Measurements from ENCODE around the gene CHRM5.

- TF ChIP-seq GLIS3 (CRISPR knock-in tag; IDR thresholded peaks at IDR 0.05) (no peak), ZNF565 (CRISPR knock-in tag; conservative IDR thresholded peaks at IDR 0.05; ENCODE audit: low read depth) (no peak), ZC3H10 (CRISPR knock-in tag; IDR thresholded peaks at IDR 0.05) (no peak), ZFP30 (CRISPR knock-in tag; IDR thresholded peaks at IDR 0.05) (no peak), OSR1 (CRISPR knock-in tag; IDR thresholded peaks at IDR 0.05) (no peak), TCF4 (CRISPR knock-in tag; IDR thresholded peaks at IDR 0.05; ENCODE audit: borderline replicate concordance) (no peak), ZFP3 (CRISPR knock-in tag; IDR thresholded peaks at IDR 0.05) (no peak)
Observed at GRCh38 chr15:34099914-34100313, 131.6 kb downstream of the CHRM5 start.

Measured in SK-N-SH treated with all-trans-retinoic acid at 6 μM for 48 hours (cell line).